ENCODE measurements around the gene PPP2R5D. TPM values are rescaled to one million over a fixed set of nuclear protein-coding genes. Genes with fewer than 3 reads are reported as not detected.

The PPP2R5D gene
- total and polyA plus RNA-seq, 2 of the 8 experiments (the other 6 are each of a cell fraction or from before 2014, with no cell fraction given), result 52.1 to 55.7 TPM

DNA sequence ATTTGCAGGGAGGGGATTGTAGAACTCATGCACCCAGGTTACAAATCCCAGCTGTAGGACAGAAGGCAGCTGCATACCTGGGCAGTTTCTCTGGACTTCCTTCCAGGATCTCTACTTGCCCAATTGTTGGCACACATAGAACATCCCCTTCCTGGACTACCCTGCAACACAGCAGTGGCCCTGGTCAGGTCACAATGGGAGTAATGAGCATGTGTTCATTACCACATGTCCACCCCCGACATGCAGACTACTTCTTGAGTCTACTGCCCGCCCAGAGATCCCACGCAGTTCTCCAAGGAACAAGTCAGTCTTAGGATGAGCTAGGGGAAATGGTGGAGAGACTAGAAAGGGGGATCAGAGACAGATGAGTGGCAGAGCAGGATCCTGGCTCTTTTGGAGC, 10.4 kb upstream of the PPP2R5D start:
- ChIA-PET CTCF (ENCODE audit: partially characterized antibody) (interaction anchor here (0.7 to 2.9 kb wide), 10 partner anchors 9 to 441 kb away, joined by 3 to 9 read pairs (median 3); partner anchors contain the start of gene PPP2R5D), POLR2A (ENCODE audit: partially characterized antibody) (interaction anchor here (0.8 to 5.9 kb wide), 6 partner anchors 9 to 70 kb away, joined by 3 to 29 read pairs (median 3); partner anchors contain the start of genes CNPY3, GNMT and PPP2R5D)
- no peak overlapping the region for H3K56ac ChIP-seq (replicated peaks; ENCODE audit: insufficient read length, low read depth, low read length)
- FAIRE-seq, result no peak
- H3K23me2 ChIP-seq (ENCODE audit: low read depth, low read length), result peaks cover 4% of the 10 kb centered on the region; the same call in 1 of the 2 replicates
- H2BK12ac ChIP-seq (ENCODE audit: low read depth, low read length), result no peak overlapping the region
- no peak overlapping the region for H3K9ac ChIP-seq (replicated peaks in 1 of 4; ENCODE audit: extremely low read depth in 1 of 4, low read depth in 3 of 4, low read length in 3 of 4)
- H3K14ac ChIP-seq (ENCODE audit: insufficient read length), result no peak overlapping the region
- no peak overlapping the region for H3K4me2 ChIP-seq (ENCODE audit: insufficient read depth in 1 of 2, low read depth in 2 of 2, low read length in 2 of 2)
- H3K27me3 ChIP-seq (replicated peaks in 1 of 4; ENCODE audit: control insufficient read depth in 3 of 4, extremely low read depth in 1 of 4, insufficient read depth in 3 of 4, low read length in 3 of 4), result no peaks in the 10 kb centered on the region
- no peak overlapping the region for H4K8ac ChIP-seq (ENCODE audit: extremely low read depth, insufficient read depth, low read length)
- H2BK5ac ChIP-seq (ENCODE audit: low read depth, low read length), result no peak overlapping the region
- peaks cover 0 to 4% (median 2%) of the 10 kb centered on the region in 4 experiments; a peak in 1 of 7 replicates for H3K4me1 ChIP-seq (replicated peaks in 1 of 4; ENCODE audit: control insufficient read depth in 3 of 4, insufficient read depth in 4 of 4, low read length in 3 of 4)
- 94% methylated on average over 3 of the region's 3 CpGs; no CpG with 5 or more reads in 1 of the 2 experiments for WGBS, 2 experiments (ENCODE audit: extremely low coverage in 1 of 2, insufficient coverage in 1 of 2, insufficient read length in 1 of 2, insufficient replicate concordance in 2 of 2, low coverage in 1 of 2, low lambda C conversion rate in 2 of 2, missing lambda C conversion rate in 1 of 2)
- no peak overlapping the region for H4K5ac ChIP-seq (ENCODE audit: insufficient read length, low read depth, low read length)
- no peak overlapping the region for H3K27ac ChIP-seq (ENCODE audit: low read depth, low read length)
- no peaks in the 10 kb centered on the region; a peak in 1 of 8 replicates for H3K36me3 ChIP-seq (ENCODE audit: control insufficient read depth in 2 of 4, insufficient read depth in 4 of 4, low read length in 3 of 4)
- H2BK120ac ChIP-seq (replicated peaks; ENCODE audit: low read depth, low read length), result no peak overlapping the region
- no peak for DNase-seq (ENCODE audit: low read depth in 1 of 2, low spot score in 2 of 2)
- H3K18ac ChIP-seq (ENCODE audit: extremely low read depth, low read length), result no peak overlapping the region
- no peak overlapping the region for H2BK15ac ChIP-seq (ENCODE audit: low read length)
- no peak overlapping the region for H3K23ac ChIP-seq (ENCODE audit: insufficient read length)
- peaks cover 0 to 3% of the 10 kb centered on the region in 2 experiments; a peak in 1 of 4 replicates for H3K79me2 ChIP-seq (ENCODE audit: control insufficient read depth in 1 of 2, insufficient read depth in 2 of 2, low read length in 2 of 2)
- H3K79me1 ChIP-seq (ENCODE audit: low read depth, low read length), result no peaks in the 10 kb centered on the region; the same call in none of the 2 replicates
- no peak for TF ChIP-seq SUZ12 (IDR thresholded peaks at IDR 0.05; ENCODE audit: low read length)
- TF ChIP-seq TEAD4 (IDR thresholded peaks at IDR 0.05; ENCODE audit: low read depth, low read length), result no peak
- TF ChIP-seq RNF2 (IDR thresholded peaks at IDR 0.05; ENCODE audit: borderline replicate concordance, low read depth, low read length, missing control alignments, poor library complexity, severe bottlenecking), result no peak
- no peak for TF ChIP-seq SP2 (IDR thresholded peaks at IDR 0.05; ENCODE audit: low read length)
- TF ChIP-seq SP4 (IDR thresholded peaks at IDR 0.05; ENCODE audit: low read length), result no peak
- TF ChIP-seq CREB1 (IDR thresholded peaks at IDR 0.05), result no peak
- no peak for TF ChIP-seq SAP30 (IDR thresholded peaks at IDR 0.05; ENCODE audit: insufficient read depth, insufficient replicate concordance, low read length)
- TF ChIP-seq GTF2F1 (IDR thresholded peaks at IDR 0.05; ENCODE audit: borderline replicate concordance, low read depth, low read length), result no peak
- TF ChIP-seq POLR2AphosphoS5 (IDR thresholded peaks at IDR 0.05; ENCODE audit: low read depth, low read length), result no peak
- TF ChIP-seq, protein P1, sequence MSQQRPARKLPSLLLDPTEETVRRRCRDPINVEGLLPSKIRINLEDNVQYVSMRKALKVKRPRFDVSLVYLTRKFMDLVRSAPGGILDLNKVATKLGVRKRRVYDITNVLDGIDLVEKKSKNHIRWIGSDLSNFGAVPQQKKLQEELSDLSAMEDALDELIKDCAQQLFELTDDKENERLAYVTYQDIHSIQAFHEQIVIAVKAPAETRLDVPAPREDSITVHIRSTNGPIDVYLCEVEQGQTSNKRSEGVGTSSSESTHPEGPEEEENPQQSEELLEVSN (IDR thresholded peaks at IDR 0.05), result no peak
- TF ChIP-seq HDAC2 (IDR thresholded peaks at IDR 0.05; ENCODE audit: borderline replicate concordance in 1 of 2, low read depth in 2 of 2, low read length in 2 of 2), result no peak
- no peak overlapping the region for H2BK20ac ChIP-seq (ENCODE audit: low read length)
- no peak overlapping the region for H3K4me3 ChIP-seq (ENCODE audit: extremely low read depth in 1 of 4, insufficient read depth in 2 of 4, low read depth in 3 of 4, low read length in 4 of 4)
- no peak overlapping the region for H2AK5ac ChIP-seq (ENCODE audit: low read depth, low read length)
- H4K20me1 ChIP-seq (replicated peaks in 1 of 2; ENCODE audit: control insufficient read depth in 1 of 2, insufficient read depth in 2 of 2, low read length in 2 of 2), result peaks cover 0 to 1% of the 10 kb centered on the region in 2 experiments
- no peaks in the 10 kb centered on the region for H3K9me3 ChIP-seq (ENCODE audit: insufficient read depth in 2 of 2, low read depth in 1 of 2, low read length in 1 of 2)
- H2AFZ ChIP-seq (ENCODE audit: low read length), result no peak overlapping the region
- H3K4ac ChIP-seq (replicated peaks; ENCODE audit: insufficient read length, low read depth, low read length), result no peak overlapping the region
- H4K91ac ChIP-seq (replicated peaks; ENCODE audit: insufficient read length, low read length), result no peak overlapping the region

Measured in H1 (cell line).